ENCODE data around the gene ZNF280D.

- TF ChIP-seq, protein P1, sequence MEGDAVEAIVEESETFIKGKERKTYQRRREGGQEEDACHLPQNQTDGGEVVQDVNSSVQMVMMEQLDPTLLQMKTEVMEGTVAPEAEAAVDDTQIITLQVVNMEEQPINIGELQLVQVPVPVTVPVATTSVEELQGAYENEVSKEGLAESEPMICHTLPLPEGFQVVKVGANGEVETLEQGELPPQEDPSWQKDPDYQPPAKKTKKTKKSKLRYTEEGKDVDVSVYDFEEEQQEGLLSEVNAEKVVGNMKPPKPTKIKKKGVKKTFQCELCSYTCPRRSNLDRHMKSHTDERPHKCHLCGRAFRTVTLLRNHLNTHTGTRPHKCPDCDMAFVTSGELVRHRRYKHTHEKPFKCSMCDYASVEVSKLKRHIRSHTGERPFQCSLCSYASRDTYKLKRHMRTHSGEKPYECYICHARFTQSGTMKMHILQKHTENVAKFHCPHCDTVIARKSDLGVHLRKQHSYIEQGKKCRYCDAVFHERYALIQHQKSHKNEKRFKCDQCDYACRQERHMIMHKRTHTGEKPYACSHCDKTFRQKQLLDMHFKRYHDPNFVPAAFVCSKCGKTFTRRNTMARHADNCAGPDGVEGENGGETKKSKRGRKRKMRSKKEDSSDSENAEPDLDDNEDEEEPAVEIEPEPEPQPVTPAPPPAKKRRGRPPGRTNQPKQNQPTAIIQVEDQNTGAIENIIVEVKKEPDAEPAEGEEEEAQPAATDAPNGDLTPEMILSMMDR (conservative IDR thresholded peaks at IDR 0.05) = no peak
- TF ChIP-seq EZH2 (IDR thresholded peaks at IDR 0.05; ENCODE audit: low read depth) = no peak
These were observed 79.5 kb downstream of the ZNF280D start for GRCh38 chr15:56653787-56654186.
